ENCODE data around the gene ACSS2. TPM values are rescaled to one million over a fixed set of nuclear protein-coding genes. Genes with fewer than 3 reads are reported as not detected.

The ACSS2 gene
- total RNA-seq, 1 donor from 2014 or later: 8.4 TPM

GRCh38 chr20:34852298-34852697 lies 24.1 kb upstream of the ACSS2 start:
- CTCF ChIA-PET: interaction anchor here (0.6 to 0.9 kb wide), 2 partner anchors 16 to 484 kb away, joined by 3 read pairs; no protein-coding TSS in a partner anchor
- ATAC-seq (ENCODE audit: low read depth): no peak
- no peaks in the 10 kb centered on the region for H3K9me3 Mint-ChIP-seq
- H3K27me3 Mint-ChIP-seq: no peaks in the 10 kb centered on the region
- H3K4me3 Mint-ChIP-seq: no peak overlapping the region
- H3K27ac Mint-ChIP-seq: no peak overlapping the region
- peaks cover 40% of the 10 kb centered on the region for H3K36me3 Mint-ChIP-seq (ENCODE audit: low read depth)
- intact Hi-C loops (cut with micrococcal nuclease): no loop called here
- H3K4me1 Mint-ChIP-seq: no peaks in the 10 kb centered on the region
- POLR2A ChIA-PET: interaction anchor here (0.6 to 0.7 kb wide), 2 partner anchors 28 to 136 kb away, joined by 3 read pairs; no protein-coding TSS in a partner anchor
- no peak for DNase-seq
- TF ChIP-seq CTCF (IDR thresholded peaks at IDR 0.05): no peak

DNA sequence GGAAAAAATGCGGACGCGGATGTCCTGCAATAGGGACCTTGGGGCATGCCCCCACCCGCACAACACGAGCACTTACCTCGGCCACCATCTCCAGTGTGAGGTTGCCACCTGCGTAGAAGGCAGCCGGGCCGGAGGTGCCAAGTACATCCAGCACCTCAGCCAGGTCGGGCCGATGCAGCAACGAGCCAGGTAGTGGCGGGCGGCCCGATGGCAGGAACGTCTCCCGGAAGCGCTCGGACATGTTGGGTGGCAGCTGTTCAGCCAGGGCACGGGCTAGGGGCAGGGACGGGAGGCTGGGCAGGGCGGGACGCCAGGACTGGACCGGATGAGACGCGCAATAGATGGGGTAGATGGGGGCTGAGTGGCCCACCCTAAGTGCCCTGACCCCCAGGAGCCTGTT lies 17.0 kb upstream of the ACSS2 start:
- H3K27me3 Mint-ChIP-seq: no peaks in the 10 kb centered on the region
- H3K36me3 Mint-ChIP-seq (ENCODE audit: low read depth): peaks cover 26% of the 10 kb centered on the region
- intact Hi-C loops (cut with micrococcal nuclease): no loop called here
- no peaks in the 10 kb centered on the region for H3K4me1 Mint-ChIP-seq
- no peak for TF ChIP-seq CTCF (IDR thresholded peaks at IDR 0.05)
- CTCF ChIA-PET: no interaction called here
- H3K27ac Mint-ChIP-seq: no peak overlapping the region
- POLR2A ChIA-PET: no interaction called here
- DNase-seq (no peak), ATAC-seq (ENCODE audit: low read depth) (no peak)
- no peak overlapping the region for H3K4me3 Mint-ChIP-seq
- no peaks in the 10 kb centered on the region for H3K9me3 Mint-ChIP-seq

DNA sequence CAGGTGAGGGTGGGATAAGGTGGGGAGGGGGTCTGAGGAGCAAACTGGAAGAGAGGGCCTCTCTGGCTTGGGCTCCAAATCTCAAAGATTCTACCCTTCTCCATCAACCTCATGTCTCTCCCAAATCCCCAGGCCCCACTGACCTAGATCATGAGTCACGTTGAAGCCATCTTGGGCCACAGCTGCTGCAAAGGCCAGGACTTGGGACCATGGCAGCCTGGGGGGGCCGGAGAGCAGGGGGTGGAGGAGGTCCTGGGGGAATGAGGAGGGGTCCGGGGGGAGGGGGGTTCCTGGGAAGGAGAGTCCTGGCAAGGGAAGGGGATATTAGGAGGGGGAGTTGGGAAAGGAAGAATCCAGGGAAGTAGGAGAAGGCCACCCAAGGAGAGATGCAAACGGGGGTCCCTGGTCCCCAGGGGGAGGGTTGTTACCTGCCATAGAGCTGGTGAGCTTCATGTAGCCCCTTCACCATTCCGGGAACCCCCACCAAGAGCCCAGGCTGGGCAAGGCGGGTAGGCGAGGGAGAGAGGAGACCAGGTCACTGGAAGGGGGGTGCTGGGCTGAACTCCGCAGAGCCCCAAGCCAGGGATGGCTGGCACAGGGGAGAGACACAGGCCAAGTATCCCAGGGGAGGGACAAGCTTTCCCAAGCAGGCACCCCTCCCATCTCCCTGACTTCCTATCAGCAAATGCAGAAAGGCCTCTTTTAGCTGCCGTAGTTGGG lies 16.4 kb upstream of the ACSS2 start:
- intact Hi-C loops (cut with micrococcal nuclease): no loop called here
- TF ChIP-seq CTCF (IDR thresholded peaks at IDR 0.05): no peak
- POLR2A ChIA-PET: interaction anchor here (0.7 kb wide), 1 partner anchor 1013 kb away, joined by 3 read pairs; no protein-coding TSS in a partner anchor
- CTCF ChIA-PET: no interaction called here
- no peak for DNase-seq
- no peak overlapping the region for H3K4me3 Mint-ChIP-seq
- no peak for ATAC-seq (ENCODE audit: low read depth)
- peaks cover 26% of the 10 kb centered on the region for H3K36me3 Mint-ChIP-seq (ENCODE audit: low read depth)
- H3K9me3 Mint-ChIP-seq: no peaks in the 10 kb centered on the region
- no peaks in the 10 kb centered on the region for H3K27me3 Mint-ChIP-seq
- H3K27ac Mint-ChIP-seq: no peak overlapping the region
- no peaks in the 10 kb centered on the region for H3K4me1 Mint-ChIP-seq

DNA sequence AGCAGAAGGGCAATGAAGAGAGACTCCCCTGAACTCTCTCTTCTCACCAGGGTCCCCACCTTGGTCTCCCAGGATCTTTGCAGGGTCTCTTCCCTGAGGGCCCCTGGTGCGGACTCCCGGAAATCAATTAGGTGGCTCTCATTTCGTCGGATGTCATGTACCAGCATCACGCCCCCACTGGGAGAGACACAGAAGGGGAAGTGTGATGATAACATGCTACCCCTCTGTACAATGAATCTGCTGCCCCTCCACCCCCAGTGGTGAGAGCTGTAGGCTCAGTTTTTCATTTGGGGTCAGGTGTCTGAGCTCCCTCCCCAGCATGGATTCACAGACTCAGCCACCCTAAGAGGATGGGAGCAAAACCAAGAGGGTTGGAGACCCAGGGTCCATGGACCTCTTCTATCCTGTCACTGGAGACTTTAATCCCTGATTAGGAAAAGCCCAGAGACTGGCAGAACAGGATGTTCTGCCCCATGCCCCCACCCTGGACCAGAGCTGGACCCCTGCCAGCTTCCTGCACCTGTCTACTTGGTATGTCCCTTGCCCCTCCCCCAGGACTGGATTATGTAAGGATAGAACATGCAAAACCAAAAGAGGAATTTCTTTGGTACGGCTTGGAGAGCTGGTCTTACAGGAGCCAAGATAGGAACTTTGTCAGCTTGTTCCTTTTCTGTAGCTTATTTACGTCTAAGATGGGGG lies 14.9 kb upstream of the ACSS2 start:
- CTCF ChIA-PET: no interaction called here
- no peak for ATAC-seq (ENCODE audit: low read depth)
- Mint-ChIP-seq H3K9me3 (no peaks in the 10 kb centered on the region), H3K27ac (no peak overlapping the region), H3K27me3 (no peaks in the 10 kb centered on the region), H3K4me3 (no peak overlapping the region), H3K4me1 (no peaks in the 10 kb centered on the region), H3K36me3 (ENCODE audit: low read depth) (peaks cover 19% of the 10 kb centered on the region)
- POLR2A ChIA-PET: no interaction called here
- intact Hi-C loops (cut with micrococcal nuclease): no loop called here
- no peak for DNase-seq
- no peak for TF ChIP-seq CTCF (IDR thresholded peaks at IDR 0.05)

GRCh38 chr20:34862724-34863123 lies 13.7 kb upstream of the ACSS2 start:
- H3K27ac Mint-ChIP-seq: no peak overlapping the region
- H3K27me3 Mint-ChIP-seq: no peaks in the 10 kb centered on the region
- intact Hi-C loops (cut with micrococcal nuclease): no loop called here
- CTCF ChIA-PET: no interaction called here
- DNase-seq: no peak
- ATAC-seq (ENCODE audit: low read depth): no peak
- H3K36me3 Mint-ChIP-seq (ENCODE audit: low read depth): peaks cover 19% of the 10 kb centered on the region
- TF ChIP-seq CTCF (IDR thresholded peaks at IDR 0.05): no peak
- POLR2A ChIA-PET: interaction anchor here (0.9 kb wide), 1 partner anchor 13 kb away, joined by 6 read pairs; the partner anchor contains the start of gene ACSS2
- H3K4me1 Mint-ChIP-seq: no peaks in the 10 kb centered on the region
- H3K4me3 Mint-ChIP-seq: no peak overlapping the region
- no peaks in the 10 kb centered on the region for H3K9me3 Mint-ChIP-seq
